GM12875 (cell line): ENCODE results near the gene GPHA2.

Experiments used
- H3K4me3 ChIP-seq: one replicate; pipeline ENCODE4 v1.5.1; 2011; ENCODE audit warnings: low read depth, low read length, control low read depth
- CTCF ChIP-seq: IDR thresholded peaks from 2 replicates; pipeline ENCODE4 v1.5.1; 2011; ENCODE audit warnings: low read depth, mild to moderate bottlenecking, control low read depth, inconsistent platforms, low read length, moderate library complexity, borderline replicate concordance; ENCODE audit not compliant: insufficient read depth

Gene GPHA2

GRCh38 chr11:64910451-64911093, 25.1 kb downstream of the GPHA2 start:
- H3K4me3 ChIP-seq: no peak overlapping the region
- no peak for TF ChIP-seq CTCF

GRCh38 chr11:64909653-64910343, 25.9 kb downstream of the GPHA2 start:
- no peak overlapping the region for H3K4me3 ChIP-seq
- TF ChIP-seq CTCF: no peak

- no peak overlapping the region for H3K4me3 ChIP-seq
- TF ChIP-seq CTCF: no peak
Observed at GRCh38 chr11:64908766-64909165, 26.9 kb downstream of the GPHA2 start.

GRCh38 chr11:64906314-64906635, 29.4 kb downstream of the GPHA2 start:
- TF ChIP-seq CTCF: no peak
- no peak overlapping the region for H3K4me3 ChIP-seq

GRCh38 chr11:64905516-64906313, 30.0 kb downstream of the GPHA2 start:
- TF ChIP-seq CTCF: no peak
- no peak overlapping the region for H3K4me3 ChIP-seq

- TF ChIP-seq CTCF: no peak
- H3K4me3 ChIP-seq: no peak overlapping the region
Observed at GRCh38 chr11:64903291-64903833, 32.3 kb downstream of the GPHA2 start.
